Breast epithelium (tissue), 3 donors: ENCODE results near the gene MITF.

Experiments used
- POLR2A ChIP-seq: fragments of 450-650 bp; IDR thresholded peaks from one replicate; pipeline ENCODE4 v1.6.1; 2016; ENCODE audit warnings: antibody characterized with exemption, mild to moderate bottlenecking, moderate library complexity
- TF ChIP-seq, protein P1 (sequence below), 3 donors: fragments of 450-650 bp; IDR thresholded peaks; one replicate each; pipeline ENCODE4 v1.5.1; 2016 to 2017; ENCODE audit warnings: antibody characterized with exemption in 3 of 3, mild to moderate bottlenecking in 3 of 3, moderate library complexity in 3 of 3

DNA sequence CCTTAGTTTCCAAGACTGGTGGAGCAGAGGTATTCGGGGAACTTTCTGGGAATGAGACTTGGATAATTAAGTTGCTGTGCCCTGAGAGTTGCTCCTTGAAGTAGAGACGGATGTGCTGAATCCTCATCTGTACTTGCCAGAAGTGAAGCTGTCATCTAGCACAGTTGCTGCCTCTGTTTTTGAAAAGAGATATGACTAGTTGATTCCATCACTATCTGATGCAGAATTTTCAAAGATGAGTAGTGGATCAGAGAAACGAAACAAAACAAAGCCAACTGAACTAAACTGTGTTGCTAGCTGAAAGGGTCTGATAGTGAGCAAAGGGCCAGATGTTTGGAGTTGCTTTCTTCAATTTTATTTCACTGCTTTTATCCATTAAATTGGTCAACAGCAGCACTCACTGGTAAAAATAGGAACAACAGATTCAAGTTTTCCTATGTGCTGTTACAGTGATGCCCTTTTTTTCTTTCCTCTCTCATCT, 52.7 kb downstream of the MITF start:
- TF ChIP-seq, protein P1, sequence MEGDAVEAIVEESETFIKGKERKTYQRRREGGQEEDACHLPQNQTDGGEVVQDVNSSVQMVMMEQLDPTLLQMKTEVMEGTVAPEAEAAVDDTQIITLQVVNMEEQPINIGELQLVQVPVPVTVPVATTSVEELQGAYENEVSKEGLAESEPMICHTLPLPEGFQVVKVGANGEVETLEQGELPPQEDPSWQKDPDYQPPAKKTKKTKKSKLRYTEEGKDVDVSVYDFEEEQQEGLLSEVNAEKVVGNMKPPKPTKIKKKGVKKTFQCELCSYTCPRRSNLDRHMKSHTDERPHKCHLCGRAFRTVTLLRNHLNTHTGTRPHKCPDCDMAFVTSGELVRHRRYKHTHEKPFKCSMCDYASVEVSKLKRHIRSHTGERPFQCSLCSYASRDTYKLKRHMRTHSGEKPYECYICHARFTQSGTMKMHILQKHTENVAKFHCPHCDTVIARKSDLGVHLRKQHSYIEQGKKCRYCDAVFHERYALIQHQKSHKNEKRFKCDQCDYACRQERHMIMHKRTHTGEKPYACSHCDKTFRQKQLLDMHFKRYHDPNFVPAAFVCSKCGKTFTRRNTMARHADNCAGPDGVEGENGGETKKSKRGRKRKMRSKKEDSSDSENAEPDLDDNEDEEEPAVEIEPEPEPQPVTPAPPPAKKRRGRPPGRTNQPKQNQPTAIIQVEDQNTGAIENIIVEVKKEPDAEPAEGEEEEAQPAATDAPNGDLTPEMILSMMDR (IDR thresholded peaks at IDR 0.05), result peak in 1 of 3 donors; percentile 36
- TF ChIP-seq POLR2A, result no peak
